SK-N-SH treated with all-trans-retinoic acid at 6 μM for 48 hours (cell line): ENCODE data around the gene CNGB1.

Source experiments
- ATAC-seq: fragments of 200-7000 bp; cut with Tn5 transposase; 3 replicates; pipeline ENCODE4 v1.9.1; 2020; ENCODE audit warnings: mild to moderate bottlenecking, moderate library complexity
- ARNTL ChIP-seq: fragments of 450-650 bp; formaldehyde crosslinking; IDR thresholded peaks from 2 replicates; pipeline ENCODE4 v1.5.0; 2020; ENCODE audit warnings: low read depth, mild to moderate bottlenecking, moderate library complexity, borderline replicate concordance
- BACH2 ChIP-seq: fragments of 250-450 bp; sonication (Bioruptor Pico); IDR thresholded peaks from 2 replicates; pipeline ENCODE4 v1.9.0; 2021; ENCODE audit warnings: mild to moderate bottlenecking, borderline replicate concordance
- CREB5 ChIP-seq: fragments of 250-450 bp; sonication (Bioruptor Pico); IDR thresholded peaks from 2 replicates; pipeline ENCODE4 v1.5.1; 2020; ENCODE audit warnings: low read depth, mild to moderate bottlenecking, moderate library complexity
- CSDC2 ChIP-seq: fragments of 250-450 bp; sonication (Bioruptor Pico); IDR thresholded peaks from 2 replicates; pipeline ENCODE4 v1.5.0; 2020; ENCODE audit warnings: mild to moderate bottlenecking, moderate library complexity
- CSRNP3 ChIP-seq: fragments of 250-450 bp; sonication (Bioruptor Pico); IDR thresholded peaks from 2 replicates; pipeline ENCODE4 v1.5.1; 2021; ENCODE audit warnings: mild to moderate bottlenecking, moderate library complexity
- ESRRG ChIP-seq: fragments of 250-450 bp; sonication (Bioruptor Pico); IDR thresholded peaks from 2 replicates; pipeline ENCODE4 v1.6.1; 2021; ENCODE audit warnings: mild to moderate bottlenecking
- GLIS3 ChIP-seq: fragments of 250-450 bp; sonication (Bioruptor Pico); IDR thresholded peaks from 2 replicates; pipeline ENCODE4 v1.5.0; 2020; ENCODE audit warnings: mild to moderate bottlenecking, moderate library complexity
- ISL1 ChIP-seq: fragments of 250-450 bp; sonication (Bioruptor Pico); IDR thresholded peaks from 2 replicates; pipeline ENCODE4 v2.1.2; 2022; ENCODE audit warnings: mild to moderate bottlenecking, moderate library complexity
- POU6F1 ChIP-seq: fragments of 250-450 bp; sonication (Bioruptor Pico); IDR thresholded peaks from 2 replicates; pipeline ENCODE4 v1.8.0; 2021; ENCODE audit warnings: low read depth, mild to moderate bottlenecking, moderate library complexity, borderline replicate concordance
- PPARA ChIP-seq: fragments of 250-450 bp; sonication (Bioruptor Pico); IDR thresholded peaks from 2 replicates; pipeline ENCODE4 v1.5.0; 2020; ENCODE audit warnings: mild to moderate bottlenecking, borderline replicate concordance
- TOX ChIP-seq: fragments of 250-450 bp; sonication (Bioruptor Pico); IDR thresholded peaks from 2 replicates; pipeline ENCODE4 v1.8.0; 2021; ENCODE audit warnings: mild to moderate bottlenecking, moderate library complexity, borderline replicate concordance
- TSHZ2 ChIP-seq: fragments of 250-450 bp; sonication (Bioruptor Pico); IDR thresholded peaks from 2 replicates; pipeline ENCODE4 v1.5.0; 2020; ENCODE audit warnings: mild to moderate bottlenecking, moderate library complexity
- ZC3H10 ChIP-seq: fragments of 250-450 bp; sonication (Bioruptor Pico); IDR thresholded peaks from 2 replicates; pipeline ENCODE4 v1.5.1; 2021; ENCODE audit warnings: mild to moderate bottlenecking, moderate library complexity
- ZFP3 ChIP-seq: fragments of 250-450 bp; sonication (Bioruptor Pico); IDR thresholded peaks from 2 replicates; pipeline ENCODE4 v1.5.0; 2020; ENCODE audit warnings: mild to moderate bottlenecking, moderate library complexity
- ZNF565 ChIP-seq: fragments of 450-650 bp; formaldehyde crosslinking; conservative IDR thresholded peaks from 2 replicates; pipeline ENCODE4 v1.5.0; 2020; ENCODE audit warnings: low read depth, mild to moderate bottlenecking, moderate library complexity
- ZNF8 ChIP-seq: fragments of 450-650 bp; formaldehyde crosslinking; IDR thresholded peaks from 2 replicates; pipeline ENCODE4 v1.5.0; 2020; ENCODE audit warnings: mild to moderate bottlenecking, moderate library complexity
- TF ChIP-seq, protein P1 (sequence below): fragments of 250-450 bp; sonication (Bioruptor Pico); IDR thresholded peaks from 2 replicates; pipeline ENCODE4 v1.8.0; 2020; ENCODE audit warnings: mild to moderate bottlenecking, moderate library complexity, borderline replicate concordance

The CNGB1 gene

DNA sequence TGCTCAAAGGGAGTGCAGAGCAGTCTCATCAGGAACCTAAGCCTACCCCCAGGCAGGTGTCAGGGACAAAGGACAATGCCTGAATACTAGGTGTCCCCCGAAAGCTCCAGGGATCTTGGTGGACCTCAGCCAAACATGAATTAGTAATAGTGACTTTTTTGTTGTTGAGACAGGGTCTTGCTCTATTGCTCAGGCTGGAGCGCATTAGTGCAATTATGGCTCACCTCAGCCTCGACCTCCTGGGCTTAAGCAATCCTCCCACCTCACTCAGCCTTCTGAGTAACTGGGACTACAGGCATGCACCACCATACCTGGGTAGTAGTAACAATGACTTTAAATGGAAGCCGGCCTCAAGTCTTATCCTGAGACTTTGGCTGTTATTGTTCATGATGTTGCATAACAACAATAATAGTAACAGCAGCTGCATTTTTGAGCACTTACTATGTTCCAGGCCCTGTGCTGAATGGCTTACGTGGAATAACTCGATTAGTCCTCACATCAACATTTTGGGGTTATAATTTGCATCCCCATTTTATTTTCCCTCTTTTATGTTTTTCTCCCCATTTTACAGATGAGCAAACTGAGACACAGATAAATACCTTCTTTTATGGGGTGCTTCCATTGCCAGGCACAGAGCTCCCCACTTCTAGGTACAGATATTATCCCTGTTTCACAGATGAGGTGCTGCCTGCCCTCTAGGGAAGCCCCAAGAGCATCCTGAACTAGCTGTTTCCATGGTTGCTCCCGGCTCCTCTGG, 19.5 kb downstream of the CNGB1 start:
- TF ChIP-seq BACH2 (CRISPR knock-in tag) (no peak), POU6F1 (CRISPR knock-in tag) (no peak), TOX (no peak), ESRRG (no peak), ARNTL (CRISPR knock-in tag) (no peak), ISL1 (CRISPR knock-in tag) (no peak), ZNF8 (CRISPR knock-in tag) (no peak), ZFP3 (CRISPR knock-in tag) (no peak), ZNF565 (CRISPR knock-in tag) (no peak), CSDC2 (CRISPR knock-in tag) (no peak)
- TF ChIP-seq, protein P1, sequence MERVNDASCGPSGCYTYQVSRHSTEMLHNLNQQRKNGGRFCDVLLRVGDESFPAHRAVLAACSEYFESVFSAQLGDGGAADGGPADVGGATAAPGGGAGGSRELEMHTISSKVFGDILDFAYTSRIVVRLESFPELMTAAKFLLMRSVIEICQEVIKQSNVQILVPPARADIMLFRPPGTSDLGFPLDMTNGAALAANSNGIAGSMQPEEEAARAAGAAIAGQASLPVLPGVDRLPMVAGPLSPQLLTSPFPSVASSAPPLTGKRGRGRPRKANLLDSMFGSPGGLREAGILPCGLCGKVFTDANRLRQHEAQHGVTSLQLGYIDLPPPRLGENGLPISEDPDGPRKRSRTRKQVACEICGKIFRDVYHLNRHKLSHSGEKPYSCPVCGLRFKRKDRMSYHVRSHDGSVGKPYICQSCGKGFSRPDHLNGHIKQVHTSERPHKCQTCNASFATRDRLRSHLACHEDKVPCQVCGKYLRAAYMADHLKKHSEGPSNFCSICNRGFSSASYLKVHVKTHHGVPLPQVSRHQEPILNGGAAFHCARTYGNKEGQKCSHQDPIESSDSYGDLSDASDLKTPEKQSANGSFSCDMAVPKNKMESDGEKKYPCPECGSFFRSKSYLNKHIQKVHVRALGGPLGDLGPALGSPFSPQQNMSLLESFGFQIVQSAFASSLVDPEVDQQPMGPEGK (CRISPR knock-in tag), result no peak
- no peak for ATAC-seq

DNA sequence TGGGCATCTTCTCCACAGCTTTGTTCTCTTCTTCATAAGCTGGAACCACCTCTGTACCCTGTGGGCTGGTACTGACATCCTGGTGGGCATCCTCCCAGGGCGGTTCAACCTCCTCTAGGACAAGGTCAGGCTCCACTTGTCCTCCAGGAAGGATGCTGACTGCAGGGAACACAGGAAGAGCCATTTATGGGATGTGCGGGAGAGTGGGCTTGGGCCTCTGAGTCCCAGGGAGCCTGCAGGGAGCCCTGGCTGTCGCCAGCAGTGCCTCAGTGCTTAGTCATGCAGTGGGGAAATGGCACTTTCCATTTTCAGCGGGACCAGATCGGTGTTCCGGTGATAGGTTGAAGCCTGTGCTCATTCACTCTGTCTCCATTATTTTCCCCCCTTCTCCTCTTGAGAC, 20.5 kb downstream of the CNGB1 start:
- no peak for TF ChIP-seq ARNTL (CRISPR knock-in tag)
- no peak for TF ChIP-seq GLIS3 (CRISPR knock-in tag)
- no peak for TF ChIP-seq ZNF565 (CRISPR knock-in tag)
- TF ChIP-seq TSHZ2 (CRISPR knock-in tag), result no peak
- no peak for TF ChIP-seq CSRNP3 (CRISPR knock-in tag)
- no peak for TF ChIP-seq ESRRG
- no peak for TF ChIP-seq ZC3H10
- no peak for TF ChIP-seq TOX
- no peak for TF ChIP-seq PPARA (CRISPR knock-in tag)
- no peak for TF ChIP-seq POU6F1 (CRISPR knock-in tag)
- ATAC-seq, result no peak

DNA sequence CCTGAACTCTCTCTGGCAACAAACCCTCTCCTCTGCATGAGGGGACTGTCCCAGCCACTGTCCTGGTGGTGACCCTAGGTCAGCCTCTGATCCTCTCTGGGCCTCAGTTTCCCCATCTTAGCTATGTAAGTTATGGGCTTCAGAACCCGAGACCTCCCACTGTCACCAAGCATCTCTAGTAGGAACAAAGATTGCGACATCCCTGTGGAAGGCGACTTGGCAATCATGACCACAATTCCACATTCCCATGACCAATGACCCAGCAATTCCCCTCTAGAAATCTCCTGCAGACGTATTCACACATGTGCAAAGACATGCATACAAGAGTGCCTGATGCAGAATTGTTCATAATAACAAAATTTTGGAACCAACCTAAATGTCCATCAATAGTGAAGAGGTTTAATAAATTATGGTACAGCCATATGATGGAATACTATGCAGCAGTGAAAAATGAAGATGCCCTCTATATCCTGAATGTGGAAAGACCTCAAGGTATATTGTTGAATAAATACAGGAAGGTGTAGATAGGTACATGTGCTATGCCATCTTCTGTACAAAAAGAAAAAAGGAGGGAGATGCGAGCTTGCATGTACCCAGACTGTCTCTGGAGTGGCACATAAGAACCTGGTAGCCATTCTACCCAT, 21.2 kb downstream of the CNGB1 start:
- ATAC-seq, result no peak
- TF ChIP-seq CREB5, result no peak
